CD4-positive, alpha-beta memory T cell (primary cell): Measurements from ENCODE around the gene TMEM213. TPM values are rescaled to one million over a fixed set of nuclear protein-coding genes. Genes with fewer than 3 reads are reported as not detected.

Experiments used
- CTCF ChIA-PET: fragments of 350-600 bp; sonication (Branson Sonifier 250); formaldehyde crosslinking; loops from one replicate; lab custom pipeline; 2021; ENCODE audit warnings: inconsistent platforms; ENCODE audit not compliant: partially characterized antibody; lab: Charles Lee
- POLR2A ChIA-PET: fragments of 350-600 bp; sonication (Branson Sonifier 250); formaldehyde crosslinking; loops from one replicate; lab custom pipeline; 2021; ENCODE audit not compliant: partially characterized antibody; lab: Charles Lee
- DNase-seq, 5 donors: peaks; one replicate each; pipeline versions ENCODE4 v3.0.0 to v3.0.0-alpha.2; 2020 to 2022; ENCODE audit warnings: mixed read lengths in 1 of 5
- H3K27ac ChIP-seq: one replicate; pipeline ENCODE4 v1.7.0; 2013; ENCODE audit warnings: low read depth, low read length
- H3K27me3 ChIP-seq: 2 replicates; pipeline ENCODE4 v1.7.0; 2013; ENCODE audit warnings: mild to moderate bottlenecking, low read length, moderate library complexity; ENCODE audit not compliant: insufficient read depth
- H3K36me3 ChIP-seq: 2 replicates; pipeline ENCODE4 v1.7.0; 2013; ENCODE audit warnings: mild to moderate bottlenecking, low read length, moderate library complexity; ENCODE audit not compliant: insufficient read depth
- H3K4me1 ChIP-seq: 2 replicates; pipeline ENCODE4 v1.7.0; 2013; ENCODE audit warnings: mild to moderate bottlenecking, low read length, moderate library complexity; ENCODE audit not compliant: insufficient read depth
- H3K4me3 ChIP-seq, 2 donors: one replicate each; pipeline ENCODE4 v1.7.0; 2013; ENCODE audit warnings: low read length in 2 of 2, mild to moderate bottlenecking in 1 of 2
- H3K9me3 ChIP-seq, 2 donors: one replicate each; pipeline ENCODE4 v1.7.0; 2013; ENCODE audit warnings: low read length in 2 of 2, control low read depth in 1 of 2; ENCODE audit not compliant: control insufficient read depth in 1 of 2
- H3K27ac Mint-ChIP-seq, 7 donors: one replicate each; pipeline ENCODE4 v1.8.0; 2020 to 2021; ENCODE audit warnings: mixed read lengths in 7 of 7, mild to moderate bottlenecking in 6 of 7, inconsistent platforms in 3 of 7, moderate library complexity in 3 of 7
- H3K27me3 Mint-ChIP-seq, 2 donors: one replicate each; pipeline ENCODE4 v1.8.0; 2020 to 2021; ENCODE audit warnings: mixed read lengths in 2 of 2
- H3K36me3 Mint-ChIP-seq, 2 donors: one replicate each; pipeline ENCODE4 v1.8.0; 2020 to 2021; ENCODE audit warnings: mixed read lengths in 2 of 2, inconsistent platforms in 1 of 2, mild to moderate bottlenecking in 1 of 2
- H3K4me1 Mint-ChIP-seq, 4 donors: one replicate each; pipeline ENCODE4 v1.8.0; 2020 to 2021; ENCODE audit warnings: mixed read lengths in 4 of 4, mild to moderate bottlenecking in 1 of 4
- H3K4me3 Mint-ChIP-seq, 8 donors: one replicate each; pipeline ENCODE4 v1.8.0; 2020 to 2021; ENCODE audit warnings: mixed read lengths in 8 of 8, mild to moderate bottlenecking in 7 of 8, moderate library complexity in 6 of 8, inconsistent platforms in 3 of 8
- H3K9me3 Mint-ChIP-seq, 8 donors: one replicate each; pipeline ENCODE4 v1.8.0; 2020 to 2021; ENCODE audit warnings: mixed read lengths in 8 of 8, mild to moderate bottlenecking in 5 of 8, inconsistent platforms in 3 of 8, moderate library complexity in 1 of 8
- intact Hi-C: fragments of 100-400 bp; cut with micrococcal nuclease; formaldehyde crosslinking; loops from one replicate; pipeline ENCODE4 v1.15.1; 2023
- polyA plus RNA-seq, 2 donors: library from polyadenylated mRNA; unstranded; fragments of 300-500 nt; fragmentation: Illumina TruSeq; gene quantifications; one replicate each; pipeline ENCODE4 v1.2.3, GENCODE V29; 2021
- total RNA-seq, 2 experiments: library from RNA; stranded (reverse); gene quantifications; one replicate each; pipeline ENCODE4 v1.2.3, GENCODE V29; 2021

Gene TMEM213
- total and polyA plus RNA-seq, 4 experiments from 2014 or later: not detected

GRCh38 chr7:138753150-138753518 lies 44.7 kb upstream of the TMEM213 start:
- H3K27me3 Mint-ChIP-seq: no peaks in the 10 kb centered on the region

GRCh38 chr7:138753610-138754009 lies 44.2 kb upstream of the TMEM213 start:
- ChIA-PET CTCF (interaction anchor here (1.9 to 6.3 kb wide), 2 partner anchors 15 to 133 kb away, joined by 5 to 49 read pairs; no protein-coding TSS in a partner anchor), POLR2A (no interaction called here)
- Mint-ChIP-seq H3K27ac (peak overlapping the region; percentile 91 to 98 (median 96)), H3K27me3 (no peaks in the 10 kb centered on the region), H3K36me3 (no peaks in the 10 kb centered on the region), H3K4me3 (peak overlapping the region in 5 of 8 donors; percentile 7 to 78 (median 59)), H3K4me1 (peaks cover 37 to 74% (median 47%) of the 10 kb centered on the region in 4 donors), H3K9me3 (peaks cover 0 to 4% (median 0%) of the 10 kb centered on the region in 8 donors)
- intact Hi-C loops: loop anchor here (2.0 to 10.0 kb wide), 4 partner anchors 229 to 587 kb away; partner anchors contain the start of genes FMC1, KIAA1549 and UBN2
- Histone ChIP-seq H3K36me3 (no peaks in the 10 kb centered on the region), H3K27me3 (no peaks in the 10 kb centered on the region), H3K9me3 (no peaks in the 10 kb centered on the region), H3K27ac (no peak overlapping the region), H3K4me3 (no peak overlapping the region), H3K4me1 (peaks cover 36% of the 10 kb centered on the region)
- peak in 3 of 5 donors; percentile 4 to 65 (median 18) for DNase-seq

More at GRCh38 chr7:138753150-138753518, 44.7 kb upstream of the TMEM213 start:
- no peaks in the 10 kb centered on the region for H3K36me3 Mint-ChIP-seq
- Histone ChIP-seq H3K36me3 (no peaks in the 10 kb centered on the region), H3K4me1 (peaks cover 36% of the 10 kb centered on the region), H3K9me3 (no peaks in the 10 kb centered on the region), H3K27ac (peak overlapping the region; percentile 60), H3K27me3 (no peaks in the 10 kb centered on the region), H3K4me3 (peak overlapping the region in 1 of 2 donors; percentile 37)
- peak in 1 of 5 donors; percentile 5 for DNase-seq
- peaks cover 0 to 4% (median 0%) of the 10 kb centered on the region in 8 donors for H3K9me3 Mint-ChIP-seq
- H3K4me3 Mint-ChIP-seq: peak overlapping the region in 7 of 8 donors; percentile 28 to 78 (median 59)
- intact Hi-C loops: loop anchor here (2.0 to 10.0 kb wide), 4 partner anchors 229 to 588 kb away; partner anchors contain the start of genes FMC1, KIAA1549 and UBN2
- H3K4me1 Mint-ChIP-seq: peaks cover 37 to 76% (median 49%) of the 10 kb centered on the region in 4 donors
- ChIA-PET POLR2A (interaction anchor here (0.8 to 1.4 kb wide), 10 partner anchors 10 to 380 kb away, joined by 3 to 12 read pairs (median 4); partner anchors contain the start of gene TRIM24), CTCF (interaction anchor here (1.0 to 6.3 kb wide), 6 partner anchors 9 to 133 kb away, joined by 3 to 49 read pairs (median 4); no protein-coding TSS in a partner anchor)
- peak overlapping the region; percentile 91 to 98 (median 96) for H3K27ac Mint-ChIP-seq

GRCh38 chr7:138755331-138755747 lies 42.5 kb upstream of the TMEM213 start:
- H3K27me3 ChIP-seq: no peaks in the 10 kb centered on the region
- no peak overlapping the region for H3K4me3 ChIP-seq
- no peaks in the 10 kb centered on the region for H3K9me3 ChIP-seq
- ChIA-PET CTCF (interaction anchor here (1.2 to 2.0 kb wide), 3 partner anchors 13 to 131 kb away, joined by 4 to 6 read pairs (median 5); no protein-coding TSS in a partner anchor), POLR2A (no interaction called here)
- no peaks in the 10 kb centered on the region for H3K36me3 ChIP-seq
- DNase-seq: no peak
- H3K36me3 Mint-ChIP-seq: no peaks in the 10 kb centered on the region
- intact Hi-C loops: loop anchor here (10.0 kb wide), 1 partner anchor 359 kb away; no protein-coding TSS in a partner anchor
- peak overlapping the region in 6 of 7 donors; percentile 23 to 85 (median 62) for H3K27ac Mint-ChIP-seq
- H3K4me1 Mint-ChIP-seq: peaks cover 27 to 57% (median 35%) of the 10 kb centered on the region in 4 donors
- H3K9me3 Mint-ChIP-seq: peaks cover 0 to 4% (median 0%) of the 10 kb centered on the region in 8 donors
- no peak overlapping the region for H3K27ac ChIP-seq
- no peaks in the 10 kb centered on the region for H3K27me3 Mint-ChIP-seq
- no peak overlapping the region for H3K4me3 Mint-ChIP-seq
- peaks cover 32% of the 10 kb centered on the region for H3K4me1 ChIP-seq

GRCh38 chr7:138755842-138756590 lies 41.8 kb upstream of the TMEM213 start:
- Mint-ChIP-seq H3K4me3 (no peak overlapping the region), H3K36me3 (no peaks in the 10 kb centered on the region), H3K4me1 (peaks cover 21 to 50% (median 28%) of the 10 kb centered on the region in 4 donors), H3K9me3 (peaks cover 0 to 4% (median 0%) of the 10 kb centered on the region in 8 donors), H3K27ac (peak overlapping the region in 5 of 7 donors; percentile 32 to 85 (median 43)), H3K27me3 (no peaks in the 10 kb centered on the region)
- CTCF ChIA-PET: interaction anchor here (1.2 to 2.0 kb wide), 3 partner anchors 12 to 130 kb away, joined by 4 to 6 read pairs (median 5); no protein-coding TSS in a partner anchor
- no peaks in the 10 kb centered on the region for H3K27me3 ChIP-seq
- DNase-seq: no peak
- H3K9me3 ChIP-seq: no peaks in the 10 kb centered on the region
- no peak overlapping the region for H3K4me3 ChIP-seq
- H3K36me3 ChIP-seq: no peaks in the 10 kb centered on the region
- H3K4me1 ChIP-seq: peaks cover 27% of the 10 kb centered on the region
- POLR2A ChIA-PET: no interaction called here
- intact Hi-C loops: loop anchor here (10.0 kb wide), 1 partner anchor 359 kb away; no protein-coding TSS in a partner anchor
- H3K27ac ChIP-seq: no peak overlapping the region

DNA sequence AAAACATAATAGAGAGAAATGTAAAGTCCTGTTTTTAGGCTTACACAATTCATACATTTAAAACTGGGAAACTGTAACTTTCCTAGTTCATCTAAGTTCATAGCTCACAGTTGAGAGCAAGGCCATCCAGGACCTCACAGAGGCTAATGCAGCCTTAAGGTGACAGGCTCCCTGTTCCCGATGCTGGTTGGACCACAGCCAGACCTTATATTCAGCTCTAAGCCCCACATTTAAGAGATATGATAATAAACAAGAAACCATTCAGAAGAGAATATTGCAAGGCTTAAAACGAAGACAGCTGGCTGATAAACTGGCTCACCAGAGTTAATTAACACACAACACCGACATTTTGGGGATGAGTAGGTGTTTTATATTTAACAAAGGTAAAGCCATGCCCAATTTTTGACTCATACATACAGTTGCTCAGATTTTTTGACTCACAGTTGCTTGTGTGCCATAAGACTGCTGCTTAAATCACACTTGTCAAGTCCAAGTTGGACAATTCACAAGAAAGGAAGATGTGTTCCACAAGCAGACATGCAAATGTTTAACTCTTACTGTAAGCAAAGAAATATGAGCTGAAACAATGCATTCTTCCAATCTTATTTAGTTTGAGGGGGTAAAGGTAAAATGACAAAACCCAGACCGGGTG lies 41.1 kb upstream of the TMEM213 start:
- H3K27ac ChIP-seq: no peak overlapping the region
- no peak for DNase-seq
- no peaks in the 10 kb centered on the region for H3K36me3 ChIP-seq
- H3K27ac Mint-ChIP-seq: peak overlapping the region in 4 of 7 donors; percentile 4 to 60 (median 14)
- H3K4me3 Mint-ChIP-seq: no peak overlapping the region
- H3K4me1 Mint-ChIP-seq: peaks cover 16 to 43% (median 23%) of the 10 kb centered on the region in 4 donors
- no peak overlapping the region for H3K4me3 ChIP-seq
- H3K9me3 ChIP-seq: no peaks in the 10 kb centered on the region
- H3K36me3 Mint-ChIP-seq: no peaks in the 10 kb centered on the region
- peaks cover 0 to 4% (median 0%) of the 10 kb centered on the region in 8 donors for H3K9me3 Mint-ChIP-seq
- peaks cover 20% of the 10 kb centered on the region for H3K4me1 ChIP-seq
- ChIA-PET POLR2A (interaction anchor here (0.6 kb wide), 1 partner anchor 44 kb away, joined by 3 read pairs; no protein-coding TSS in a partner anchor), CTCF (interaction anchor here (0.8 to 2.0 kb wide), 2 partner anchors 14 to 129 kb away, joined by 4 to 6 read pairs; no protein-coding TSS in a partner anchor)
- intact Hi-C loops: loop anchor here (10.0 kb wide), 1 partner anchor 358 kb away; no protein-coding TSS in a partner anchor
- no peaks in the 10 kb centered on the region for H3K27me3 Mint-ChIP-seq
- H3K27me3 ChIP-seq: no peaks in the 10 kb centered on the region

DNA sequence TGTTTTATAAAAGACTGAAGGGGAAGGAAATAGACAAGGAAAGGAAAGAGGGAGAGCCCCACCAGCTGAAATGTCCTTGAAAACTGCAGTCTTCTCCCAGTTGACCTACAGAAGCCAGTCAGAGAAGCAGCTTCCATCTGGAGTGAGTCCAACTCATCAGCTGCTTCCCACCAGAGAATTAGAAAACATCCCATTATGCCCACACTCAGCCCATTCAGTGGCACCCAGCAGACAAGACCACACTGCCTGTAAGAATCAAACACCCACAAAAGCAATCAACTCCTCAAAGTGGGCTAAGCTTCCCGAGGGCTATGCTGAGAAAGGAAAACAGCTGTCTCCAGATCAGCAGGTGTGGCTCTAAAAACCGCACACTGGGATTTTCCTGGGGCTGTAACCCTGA lies 29.6 kb upstream of the TMEM213 start:
- intact Hi-C loops: no loop called here
- POLR2A ChIA-PET: no interaction called here
- Histone ChIP-seq H3K4me3 (no peak overlapping the region), H3K9me3 (no peaks in the 10 kb centered on the region), H3K4me1 (no peaks in the 10 kb centered on the region), H3K27ac (no peak overlapping the region), H3K27me3 (no peaks in the 10 kb centered on the region), H3K36me3 (no peaks in the 10 kb centered on the region)
- H3K27me3 Mint-ChIP-seq: peaks cover 2 to 6% of the 10 kb centered on the region in 2 donors
- no peak for DNase-seq
- H3K4me1 Mint-ChIP-seq: no peaks in the 10 kb centered on the region
- no peaks in the 10 kb centered on the region for H3K36me3 Mint-ChIP-seq
- CTCF ChIA-PET: interaction anchor here (1.2 to 2.2 kb wide), 2 partner anchors 13 to 29 kb away, joined by 3 to 5 read pairs; no protein-coding TSS in a partner anchor
- H3K27ac Mint-ChIP-seq: peak overlapping the region in 1 of 7 donors; percentile 84
- no peaks in the 10 kb centered on the region for H3K9me3 Mint-ChIP-seq
- H3K4me3 Mint-ChIP-seq: no peak overlapping the region
